ENCODE measurements around the gene PDSS2. TPM values are rescaled to one million over a fixed set of nuclear protein-coding genes. Genes with fewer than 3 reads are reported as not detected.

PDSS2 gene
- total and polyA plus RNA-seq, 2 of the 4 experiments (the other 2 are of a cell fraction), result 8.6 to 9.2 TPM

DNA sequence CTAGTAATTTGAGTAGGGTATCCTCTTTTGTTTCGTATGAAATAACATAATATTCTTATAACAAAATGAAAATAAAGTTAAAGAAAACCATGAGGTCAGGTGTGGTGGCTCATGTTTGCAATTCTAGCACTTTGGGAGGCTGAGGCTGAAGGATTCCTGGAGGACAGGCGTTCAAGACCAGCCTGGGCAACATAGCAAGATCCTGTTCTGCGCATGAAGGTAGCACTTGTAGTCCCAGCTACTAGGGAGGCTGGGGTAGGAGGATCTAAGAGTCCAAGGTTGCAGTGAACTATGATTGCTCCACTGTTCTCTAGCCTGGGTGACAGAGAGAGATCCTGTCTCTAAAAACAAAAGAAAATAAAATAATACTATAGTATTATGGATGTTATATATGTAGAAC is 145.6 kb downstream of the PDSS2 start:
- H3K9ac ChIP-seq (ENCODE audit: low read depth, low read length), result no peak overlapping the region
- no peak for ATAC-seq (ENCODE audit: low read depth)
- BruUV-seq (replicated peaks), result no TSS peak
- H2BK5ac ChIP-seq (ENCODE audit: low read depth, low read length, poor library complexity, severe bottlenecking), result no peak overlapping the region
- no peaks in the 10 kb centered on the region for H4K20me1 ChIP-seq (ENCODE audit: insufficient read depth, low read length)
- H3K4me3 ChIP-seq (ENCODE audit: insufficient read depth, low read depth, low read length), result no peak overlapping the region
- H2BK20ac ChIP-seq (ENCODE audit: low read depth, low read length), result no peak overlapping the region
- H2BK15ac ChIP-seq (ENCODE audit: low read depth, low read length), result no peak overlapping the region
- no peak overlapping the region for H3K27ac ChIP-seq (ENCODE audit: insufficient read depth, low read length)
- no peak overlapping the region for H3K18ac ChIP-seq (ENCODE audit: low read depth, low read length)
- DNase-seq, result no peak
- H4K8ac ChIP-seq (ENCODE audit: low read depth in 2 of 2, low read length in 2 of 2), result no peak overlapping the region
- H2AFZ ChIP-seq (replicated peaks; ENCODE audit: low read length, poor library complexity), result no peak overlapping the region
- H4K5ac ChIP-seq (ENCODE audit: low read depth, low read length), result no peak overlapping the region
- H3K79me1 ChIP-seq (ENCODE audit: low read depth in 1 of 2, low read length in 2 of 2), result no peaks in the 10 kb centered on the region
- no peaks in the 10 kb centered on the region for H3K9me3 ChIP-seq (ENCODE audit: control insufficient read depth, insufficient read depth, low read length)
- no peak overlapping the region for H4K91ac ChIP-seq (ENCODE audit: insufficient read depth, low read depth, low read length)
- no peaks in the 10 kb centered on the region; the same call in 1 of the 2 replicates for H3K9me1 ChIP-seq (ENCODE audit: insufficient read depth, low read length)
- no peak overlapping the region for H2BK120ac ChIP-seq (ENCODE audit: low read depth, low read length)
- in situ Hi-C loops (cut with MboI; ENCODE audit: low sequenced_read_pairs), result no loop called here
- no peaks in the 10 kb centered on the region for H3K27me3 ChIP-seq (ENCODE audit: control insufficient read depth, insufficient read depth, low read length)
- no peak overlapping the region for H3K4me2 ChIP-seq (ENCODE audit: low read depth, low read length)
- intact Hi-C loops (cut with micrococcal nuclease), result loop anchor here (10.0 kb wide), 1 partner anchor 531 kb away; no protein-coding TSS in a partner anchor
- H3K23ac ChIP-seq (ENCODE audit: low read depth, low read length), result no peak overlapping the region
- H2AK9ac ChIP-seq (replicated peaks; ENCODE audit: low read depth, low read length, poor library complexity), result no peak overlapping the region
- ChIA-PET CTCF (no interaction called here), POLR2A (ENCODE audit: unreplicated experiment) (no interaction called here)
- WGBS, 2 experiments (ENCODE audit: extremely low coverage in 2 of 2, insufficient read length in 1 of 2), result 100% methylated on average over 1 of the region's 3 CpGs; no CpG with 5 or more reads in 1 of the 2 experiments
- H3K4me1 ChIP-seq (ENCODE audit: control insufficient read depth, insufficient read depth, low read length), result no peaks in the 10 kb centered on the region
- dilution Hi-C loops (cut with HindIII; ENCODE audit: low sequenced_read_pairs, unreplicated experiment), result no loop called here
- TF ChIP-seq, protein P1, sequence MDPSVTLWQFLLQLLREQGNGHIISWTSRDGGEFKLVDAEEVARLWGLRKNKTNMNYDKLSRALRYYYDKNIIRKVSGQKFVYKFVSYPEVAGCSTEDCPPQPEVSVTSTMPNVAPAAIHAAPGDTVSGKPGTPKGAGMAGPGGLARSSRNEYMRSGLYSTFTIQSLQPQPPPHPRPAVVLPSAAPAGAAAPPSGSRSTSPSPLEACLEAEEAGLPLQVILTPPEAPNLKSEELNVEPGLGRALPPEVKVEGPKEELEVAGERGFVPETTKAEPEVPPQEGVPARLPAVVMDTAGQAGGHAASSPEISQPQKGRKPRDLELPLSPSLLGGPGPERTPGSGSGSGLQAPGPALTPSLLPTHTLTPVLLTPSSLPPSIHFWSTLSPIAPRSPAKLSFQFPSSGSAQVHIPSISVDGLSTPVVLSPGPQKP (IDR thresholded peaks at IDR 0.05; ENCODE audit: borderline replicate concordance, low read depth, low read length), result no peak
- TF ChIP-seq MXI1 (IDR thresholded peaks at IDR 0.05; ENCODE audit: borderline replicate concordance, low read depth, low read length), result no peak
- no peak for TF ChIP-seq CHD1 (IDR thresholded peaks at IDR 0.05; ENCODE audit: low read depth, low read length)
- TF ChIP-seq, protein P2, sequence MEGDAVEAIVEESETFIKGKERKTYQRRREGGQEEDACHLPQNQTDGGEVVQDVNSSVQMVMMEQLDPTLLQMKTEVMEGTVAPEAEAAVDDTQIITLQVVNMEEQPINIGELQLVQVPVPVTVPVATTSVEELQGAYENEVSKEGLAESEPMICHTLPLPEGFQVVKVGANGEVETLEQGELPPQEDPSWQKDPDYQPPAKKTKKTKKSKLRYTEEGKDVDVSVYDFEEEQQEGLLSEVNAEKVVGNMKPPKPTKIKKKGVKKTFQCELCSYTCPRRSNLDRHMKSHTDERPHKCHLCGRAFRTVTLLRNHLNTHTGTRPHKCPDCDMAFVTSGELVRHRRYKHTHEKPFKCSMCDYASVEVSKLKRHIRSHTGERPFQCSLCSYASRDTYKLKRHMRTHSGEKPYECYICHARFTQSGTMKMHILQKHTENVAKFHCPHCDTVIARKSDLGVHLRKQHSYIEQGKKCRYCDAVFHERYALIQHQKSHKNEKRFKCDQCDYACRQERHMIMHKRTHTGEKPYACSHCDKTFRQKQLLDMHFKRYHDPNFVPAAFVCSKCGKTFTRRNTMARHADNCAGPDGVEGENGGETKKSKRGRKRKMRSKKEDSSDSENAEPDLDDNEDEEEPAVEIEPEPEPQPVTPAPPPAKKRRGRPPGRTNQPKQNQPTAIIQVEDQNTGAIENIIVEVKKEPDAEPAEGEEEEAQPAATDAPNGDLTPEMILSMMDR (conservative IDR thresholded peaks at IDR 0.05; ENCODE audit: low read depth, low read length), result no peak
- no peak for TF ChIP-seq RCOR1 (IDR thresholded peaks at IDR 0.05; ENCODE audit: insufficient replicate concordance, low read length)
- TF ChIP-seq SMC3 (IDR thresholded peaks at IDR 0.05; ENCODE audit: low read depth, low read length), result no peak
- no peak for TF ChIP-seq MAFK (IDR thresholded peaks at IDR 0.05; ENCODE audit: low read depth, low read length)
- TF ChIP-seq NFE2L2 (IDR thresholded peaks at IDR 0.05; ENCODE audit: low read depth, low read length), result no peak
- no peak for TF ChIP-seq RFX5 (IDR thresholded peaks at IDR 0.05; ENCODE audit: low read depth, low read length)
- no peak overlapping the region for H3K56ac ChIP-seq (ENCODE audit: extremely low read depth, insufficient read depth, low read length)
- H2AK5ac ChIP-seq (ENCODE audit: low read depth, low read length), result no peak overlapping the region
- no peak overlapping the region for H3K14ac ChIP-seq (replicated peaks; ENCODE audit: low read depth, low read length)
- 0 out of 2 replicates have a peak, but pooled peaks cover 2% of the 10 kb centered on the region for H3K36me3 ChIP-seq (ENCODE audit: control insufficient read depth, insufficient read depth, low read length)
- no peak overlapping the region for H3K4ac ChIP-seq (ENCODE audit: low read depth, low read length)

All from IMR-90 (cell line).